Ishikawa (cell line): ENCODE measurements around the gene FAM234B.

ENCODE experiments used
- CREB1 ChIP-seq: IDR thresholded peaks from 2 replicates; pipeline ENCODE4 v1.6.1; 2012; ENCODE audit warnings: low read depth
- NFIC ChIP-seq: IDR thresholded peaks from 2 replicates; pipeline ENCODE4 v1.6.1; 2012
- RAD21 ChIP-seq: IDR thresholded peaks from 2 replicates; pipeline ENCODE4 v1.6.1; 2012; ENCODE audit warnings: low read depth
- REST ChIP-seq: IDR thresholded peaks from 2 replicates; pipeline ENCODE4 v1.6.1; 2012; ENCODE audit warnings: low read depth, mild to moderate bottlenecking
- USF1 ChIP-seq: IDR thresholded peaks from 2 replicates; pipeline ENCODE4 v1.6.1; 2012
- YY1 ChIP-seq: IDR thresholded peaks from 2 replicates; pipeline ENCODE4 v1.6.1; 2012; ENCODE audit warnings: low read depth
- ZBTB7A ChIP-seq: IDR thresholded peaks from 2 replicates; pipeline ENCODE4 v1.6.1; 2012; ENCODE audit warnings: low read depth

- TF ChIP-seq RAD21, result no peak
- TF ChIP-seq REST, result no peak
- no peak for TF ChIP-seq CREB1
- no peak for TF ChIP-seq YY1
- no peak for TF ChIP-seq USF1
- no peak for TF ChIP-seq ZBTB7A
- no peak for TF ChIP-seq NFIC
Measured at GRCh38 chr12:13088496-13088895, 44.3 kb downstream of the FAM234B start.
